B cell (primary cell): ENCODE results near the gene HOXB8. TPM values are rescaled to one million over a fixed set of nuclear protein-coding genes. Genes with fewer than 3 reads are reported as not detected.

ENCODE experiments used
- ATAC-seq: fragments of 200-7000 bp; cut with Tn5 transposase; one replicate; pipeline ENCODE4 v1.10.0; 2021; ENCODE audit warnings: low read depth, mild to moderate bottlenecking, moderate number of reproducible peaks, moderate library complexity
- CTCF ChIA-PET: fragments of 350-600 bp; sonication (Branson Sonifier 250); formaldehyde crosslinking; loops from one replicate; lab custom pipeline; 2021; ENCODE audit warnings: antibody characterized with exemption, inconsistent platforms; lab: Charles Lee
- POLR2A ChIA-PET: fragments of 350-600 bp; sonication (Branson Sonifier 250); formaldehyde crosslinking; loops from one replicate; lab custom pipeline; 2021; ENCODE audit warnings: antibody characterized with exemption; lab: Charles Lee
- DNase-seq: peaks from one replicate; pipeline ENCODE4 v3.0.0; 2013
- H2AFZ ChIP-seq: 2 replicates; pipeline ENCODE4 v1.6.1; 2012; ENCODE audit warnings: mild to moderate bottlenecking, low read depth, low read length; ENCODE audit not compliant: insufficient read depth, poor library complexity, severe bottlenecking
- H3K27ac ChIP-seq, 2 donors: 1 replicate in 1 of 2; 2 replicates in 1 of 2; pipeline ENCODE4 v1.5.1; 2012 to 2013; ENCODE audit warnings: low read length in 2 of 2, mild to moderate bottlenecking in 2 of 2, moderate library complexity in 1 of 2
- H3K27me3 ChIP-seq, 4 experiments: fragments of 200-600 bp in 1 of 4; sonication (generic) in 1 of 4; replicated peaks in 1 of 4; 1 replicate in 2 of 4; 2 replicates in 2 of 4; pipeline versions ENCODE4 v1.6.1 to v1.7.0; 2013 to 2016; ENCODE audit warnings: low read length in 3 of 4, mild to moderate bottlenecking in 2 of 4, mixed read lengths in 1 of 4, moderate library complexity in 1 of 4; ENCODE audit not compliant: insufficient read depth in 4 of 4, control insufficient read depth in 3 of 4; ENCODE audit errors: control extremely low read depth in 1 of 4
- H3K36me3 ChIP-seq, 2 experiments: replicated peaks in 1 of 2; 1 replicate in 1 of 2; 2 replicates in 1 of 2; pipeline versions ENCODE4 v1.6.1 to v1.7.1; 2013; ENCODE audit warnings: low read length in 1 of 2; ENCODE audit not compliant: insufficient read depth in 2 of 2, control insufficient read depth in 1 of 2; ENCODE audit errors: control extremely low read depth in 1 of 2, extremely low read depth in 1 of 2
- H3K4me1 ChIP-seq, 2 donors: fragments of 200-600 bp in 1 of 2; sonication (generic) in 1 of 2; 1 replicate in 1 of 2; 2 replicates in 1 of 2; pipeline versions ENCODE4 v1.5.1 to v1.6.1; 2013 to 2017; ENCODE audit warnings: low read length in 2 of 2; ENCODE audit not compliant: control insufficient read depth in 2 of 2, insufficient read depth in 2 of 2
- H3K4me2 ChIP-seq: replicated peaks from 2 replicates; pipeline ENCODE3; 2012; ENCODE audit warnings: mild to moderate bottlenecking, low read depth, low read length; ENCODE audit not compliant: poor library complexity, severe bottlenecking
- H3K4me3 ChIP-seq, 5 experiments: fragments of 200-600 bp in 1 of 5; sonication (generic) in 1 of 5; 1 replicate in 3 of 5; 2 replicates in 2 of 5; pipeline versions ENCODE4 v1.5.1 to v1.7.0; 2011 to 2016; ENCODE audit warnings: low read length in 4 of 5, mild to moderate bottlenecking in 4 of 5, low read depth in 2 of 5, control low read depth in 1 of 5, moderate library complexity in 1 of 5; ENCODE audit not compliant: insufficient read depth in 1 of 5; ENCODE audit errors: control extremely low read depth in 1 of 5, extremely low read depth in 1 of 5
- H3K79me2 ChIP-seq: fragments of 200-600 bp; sonication (generic); one replicate; pipeline ENCODE4 v1.6.0; 2016; ENCODE audit warnings: low read length; ENCODE audit not compliant: control insufficient read depth, insufficient read depth
- H3K9ac ChIP-seq: fragments of 200-600 bp; sonication (generic); 2 replicates; pipeline ENCODE4 v1.6.1; 2017; ENCODE audit warnings: mild to moderate bottlenecking, low read length, moderate library complexity
- H3K9me3 ChIP-seq, 3 donors: one replicate each; pipeline versions ENCODE4 v1.6.1 to v1.7.1; 2013; ENCODE audit warnings: low read length in 2 of 3; ENCODE audit not compliant: control insufficient read depth in 2 of 3, insufficient read depth in 1 of 3; ENCODE audit errors: control extremely low read depth in 1 of 3
- H4K20me1 ChIP-seq: 2 replicates; pipeline ENCODE4 v1.6.0; 2012; ENCODE audit warnings: mild to moderate bottlenecking, low read length; ENCODE audit not compliant: insufficient read depth, control insufficient read depth, poor library complexity, severe bottlenecking
- H3K27ac Mint-ChIP-seq: one replicate; pipeline ENCODE4 v1.8.0; 2021; ENCODE audit warnings: mixed read lengths
- H3K27me3 Mint-ChIP-seq: one replicate; pipeline ENCODE4 v1.8.0; 2021; ENCODE audit warnings: mixed read lengths
- H3K4me1 Mint-ChIP-seq: one replicate; pipeline ENCODE4 v1.8.0; 2021; ENCODE audit warnings: mixed read lengths
- H3K4me3 Mint-ChIP-seq: one replicate; pipeline ENCODE4 v1.8.0; 2021; ENCODE audit warnings: mixed read lengths
- H3K9me3 Mint-ChIP-seq: one replicate; pipeline ENCODE4 v1.8.0; 2022; ENCODE audit warnings: mixed read lengths; ENCODE audit not compliant: insufficient read depth
- EZH2 ChIP-seq: IDR thresholded peaks from 2 replicates; pipeline ENCODE4 v1.6.1; 2012; ENCODE audit warnings: borderline replicate concordance, low read depth, mild to moderate bottlenecking, moderate library complexity, low read length; ENCODE audit not compliant: insufficient read depth, poor library complexity, severe bottlenecking
- WGBS: methylation state at CpG from one replicate; pipeline ENCODE4 v1.1.5; 2013; ENCODE audit warnings: missing lambda C conversion rate; ENCODE audit not compliant: insufficient coverage; 5-methylcytosine and 5-hydroxymethylcytosine counted together
- intact Hi-C: fragments of 100-400 bp; cut with micrococcal nuclease; formaldehyde crosslinking; loops from one replicate; pipeline ENCODE4 v1.10.0; 2022
- polyA plus RNA-seq: library from polyadenylated mRNA; depleted of rRNA; stranded (reverse); fragments of >200 nt; gene quantifications from 2 replicates; pipeline ENCODE4 v1.2.3, GENCODE V29; 2012
- total RNA-seq, 2 donors: library from RNA; stranded (reverse); fragments of 120-200 nt in 1 of 2; gene quantifications; 1 replicate in 1 of 2; 2 replicates in 1 of 2; pipeline versions ENCODE4 v1.2.3 to v1.2.4, GENCODE V29; 2013 to 2022
- TF ChIP-seq, protein P1 (sequence below): fragments of 200-600 bp; IDR thresholded peaks from one replicate; pipeline ENCODE4 v1.8.0; 2022; ENCODE audit warnings: antibody characterized with exemption, mild to moderate bottlenecking

Gene HOXB8
- total and polyA plus RNA-seq, 2 donors (not counting 1 experiment from before 2014, with no cell fraction given) = not detected

- DNase-seq (no peak), ATAC-seq (no peak)
- H3K27me3 Mint-ChIP-seq = peaks cover 44% of the 10 kb centered on the region
- H3K79me2 ChIP-seq = no peaks in the 10 kb centered on the region
- no peaks in the 10 kb centered on the region for H3K9me3 ChIP-seq
- TF ChIP-seq, protein P1, sequence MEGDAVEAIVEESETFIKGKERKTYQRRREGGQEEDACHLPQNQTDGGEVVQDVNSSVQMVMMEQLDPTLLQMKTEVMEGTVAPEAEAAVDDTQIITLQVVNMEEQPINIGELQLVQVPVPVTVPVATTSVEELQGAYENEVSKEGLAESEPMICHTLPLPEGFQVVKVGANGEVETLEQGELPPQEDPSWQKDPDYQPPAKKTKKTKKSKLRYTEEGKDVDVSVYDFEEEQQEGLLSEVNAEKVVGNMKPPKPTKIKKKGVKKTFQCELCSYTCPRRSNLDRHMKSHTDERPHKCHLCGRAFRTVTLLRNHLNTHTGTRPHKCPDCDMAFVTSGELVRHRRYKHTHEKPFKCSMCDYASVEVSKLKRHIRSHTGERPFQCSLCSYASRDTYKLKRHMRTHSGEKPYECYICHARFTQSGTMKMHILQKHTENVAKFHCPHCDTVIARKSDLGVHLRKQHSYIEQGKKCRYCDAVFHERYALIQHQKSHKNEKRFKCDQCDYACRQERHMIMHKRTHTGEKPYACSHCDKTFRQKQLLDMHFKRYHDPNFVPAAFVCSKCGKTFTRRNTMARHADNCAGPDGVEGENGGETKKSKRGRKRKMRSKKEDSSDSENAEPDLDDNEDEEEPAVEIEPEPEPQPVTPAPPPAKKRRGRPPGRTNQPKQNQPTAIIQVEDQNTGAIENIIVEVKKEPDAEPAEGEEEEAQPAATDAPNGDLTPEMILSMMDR = no peak
- no peak for TF ChIP-seq EZH2
- H3K36me3 ChIP-seq = no peaks in the 10 kb centered on the region
- 95% methylated on average over 6 of the region's 8 CpGs for WGBS
- H3K4me3 Mint-ChIP-seq = no peak overlapping the region
- no peaks in the 10 kb centered on the region for H3K4me1 Mint-ChIP-seq
- no peak overlapping the region for H3K27ac Mint-ChIP-seq
- no peak overlapping the region for H3K4me3 ChIP-seq
- peaks cover 0 to 13% (median 4%) of the 10 kb centered on the region in 4 experiments for H3K27me3 ChIP-seq
- ChIA-PET CTCF (interaction anchor here (1.3 kb wide), 1 partner anchor 9 kb away, joined by 4 read pairs; no protein-coding TSS in a partner anchor), POLR2A (no interaction called here)
- no peak overlapping the region for H3K27ac ChIP-seq
- H3K9me3 Mint-ChIP-seq = no peaks in the 10 kb centered on the region
- H3K9ac ChIP-seq = no peak overlapping the region
- no peaks in the 10 kb centered on the region for H4K20me1 ChIP-seq
- no peak overlapping the region for H2AFZ ChIP-seq
- no peaks in the 10 kb centered on the region for H3K4me1 ChIP-seq
- H3K4me2 ChIP-seq = no peak overlapping the region
- intact Hi-C loops = no loop called here
Measured at GRCh38 chr17:48663134-48663924, 48.2 kb upstream of the HOXB8 start.

- Mint-ChIP-seq H3K27ac (no peak overlapping the region), H3K9me3 (no peaks in the 10 kb centered on the region), H3K4me1 (peaks cover 3% of the 10 kb centered on the region), H3K4me3 (no peak overlapping the region), H3K27me3 (peaks cover 28% of the 10 kb centered on the region)
- ATAC-seq = no peak
- Histone ChIP-seq H3K36me3 (no peaks in the 10 kb centered on the region), H3K9ac (no peak overlapping the region), H3K9me3 (no peaks in the 10 kb centered on the region), H3K27ac (no peak overlapping the region), H3K79me2 (no peaks in the 10 kb centered on the region), H4K20me1 (no peaks in the 10 kb centered on the region), H3K27me3 (no peaks in the 10 kb centered on the region), H3K4me3 (no peak overlapping the region), H3K4me1 (peaks cover 0 to 4% of the 10 kb centered on the region in 2 donors), H2AFZ (no peak overlapping the region), H3K4me2 (no peak overlapping the region)
- no peak for DNase-seq
- no peak for TF ChIP-seq EZH2
- TF ChIP-seq, protein P1 = no peak
- ChIA-PET POLR2A (no interaction called here), CTCF (no interaction called here)
- intact Hi-C loops = no loop called here
Measured at GRCh38 chr17:48655913-48656312, 40.8 kb upstream of the HOXB8 start.
